DMS79 (cell line): Measurements from ENCODE around the gene ITGAL.
"Not testable (repeated sequence)": the region's sequence is repeated elsewhere in the genome, so short reads cannot be mapped to it uniquely, and the experiment has no call there.

Experiments
- DNase-seq: peaks from one replicate; lab custom pipeline; 2025; lab: John Stamatoyannopoulos, UW

ITGAL gene

DNA sequence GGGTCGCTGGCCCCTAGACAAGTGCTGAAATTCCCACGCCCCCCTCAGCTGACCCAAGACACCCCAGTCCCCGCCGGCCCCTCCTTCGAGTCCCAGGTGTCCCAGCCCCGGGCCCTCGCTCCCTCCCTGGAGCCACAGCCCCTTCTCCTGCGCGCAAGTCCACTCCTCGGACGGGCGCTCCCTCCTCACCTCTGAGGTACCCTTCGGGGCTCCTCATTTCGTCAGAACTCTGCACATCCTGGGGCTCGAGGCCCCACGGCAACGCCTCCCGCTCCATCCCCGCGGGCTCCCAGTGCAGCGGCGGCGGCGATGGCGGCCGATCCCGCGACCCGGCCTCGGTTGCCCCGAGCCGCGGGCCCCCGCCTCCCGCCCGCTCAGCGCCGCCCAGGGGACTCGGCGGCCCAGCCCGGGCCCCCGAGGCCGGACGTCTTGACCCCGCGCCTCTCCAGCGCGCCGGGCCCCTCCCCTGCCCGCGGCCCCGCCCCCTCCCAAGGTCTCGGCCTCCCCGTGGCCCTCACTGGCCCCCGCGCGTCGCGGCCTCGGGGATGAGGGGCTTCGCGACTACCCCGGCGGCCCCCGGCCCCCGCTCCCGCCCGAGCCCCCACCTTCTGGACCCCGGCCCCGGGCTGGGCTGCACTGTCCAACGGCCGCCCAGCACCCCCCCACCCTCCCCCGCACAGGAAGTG is 53.7 kb downstream of the ITGAL start, which contains the start of gene ZNF768:
Gene ZNF768 (minus strand): TSS at position 430 of the 686 bp plus-strand sequence. CDS start 153 bp downstream, at position 277.
- DNase-seq: no peak

DNA sequence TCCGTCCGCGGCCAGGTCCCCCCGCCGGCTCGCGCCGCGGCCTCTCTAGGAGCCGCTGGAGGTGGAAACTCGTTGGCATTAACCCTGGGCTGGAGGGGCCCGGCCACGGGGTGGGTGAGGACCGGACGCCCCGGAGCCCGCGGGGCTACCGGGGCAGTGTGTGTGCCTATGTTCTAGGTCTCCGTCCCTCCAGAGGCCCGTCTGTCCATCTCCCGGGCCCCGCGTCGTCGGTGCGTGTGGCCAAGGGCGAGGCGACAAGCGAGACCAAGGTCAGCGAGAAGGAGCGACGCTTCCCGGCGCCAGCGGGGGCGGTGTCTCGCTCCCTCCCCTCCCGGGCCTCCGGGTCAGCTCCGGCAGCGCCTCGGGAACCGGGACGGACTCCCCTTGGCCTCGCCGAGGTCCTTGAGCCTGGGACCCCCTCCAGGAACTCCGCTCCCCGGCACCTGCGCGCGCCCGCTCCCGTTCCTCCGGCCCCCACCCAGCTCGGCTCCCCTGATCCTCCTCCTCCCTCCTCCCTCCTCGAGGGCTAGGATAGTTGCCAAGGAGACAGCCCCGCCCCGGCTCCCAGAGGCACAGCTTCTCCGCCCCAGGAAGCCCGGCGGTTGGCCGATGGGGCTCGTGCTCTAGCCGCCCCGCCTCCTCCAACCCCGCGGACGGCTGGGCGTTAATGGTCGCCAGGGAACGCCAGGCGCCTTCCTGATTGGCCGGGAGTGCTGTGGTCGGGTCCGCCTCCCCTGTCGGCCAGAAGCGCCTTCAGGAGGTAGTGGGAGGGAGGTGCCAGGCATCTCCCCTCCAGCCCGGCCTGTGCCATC is 54.5 kb downstream of the ITGAL start:
- peak; percentile 99 for DNase-seq

DNA sequence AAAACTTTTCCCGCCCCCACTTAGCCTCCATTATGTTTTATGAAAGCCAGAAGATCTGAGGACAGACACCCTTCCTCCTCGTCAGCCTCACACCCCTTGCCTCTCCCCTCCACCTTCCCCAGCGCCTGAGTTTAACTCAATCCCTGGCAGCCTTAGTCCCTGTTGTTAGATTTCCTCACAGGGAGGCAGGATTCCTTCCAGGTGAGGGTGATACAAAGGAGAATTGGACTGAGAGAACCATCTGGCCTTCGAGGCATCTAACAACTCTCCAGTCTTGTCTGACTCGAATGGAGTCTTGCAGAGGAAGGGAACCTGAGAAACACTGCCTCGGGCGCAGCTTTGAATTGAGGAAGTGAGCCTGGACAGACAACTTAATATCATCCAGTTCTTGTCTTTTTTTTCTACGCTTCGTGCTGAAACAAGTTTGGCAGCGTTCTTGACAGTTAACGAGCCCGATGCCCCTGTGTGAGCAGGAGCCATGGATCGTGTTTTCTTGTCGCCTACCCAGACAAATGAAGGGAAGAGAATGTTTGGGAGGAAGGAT is 55.2 kb downstream of the ITGAL start:
- peak; percentile 44 for DNase-seq

DNA sequence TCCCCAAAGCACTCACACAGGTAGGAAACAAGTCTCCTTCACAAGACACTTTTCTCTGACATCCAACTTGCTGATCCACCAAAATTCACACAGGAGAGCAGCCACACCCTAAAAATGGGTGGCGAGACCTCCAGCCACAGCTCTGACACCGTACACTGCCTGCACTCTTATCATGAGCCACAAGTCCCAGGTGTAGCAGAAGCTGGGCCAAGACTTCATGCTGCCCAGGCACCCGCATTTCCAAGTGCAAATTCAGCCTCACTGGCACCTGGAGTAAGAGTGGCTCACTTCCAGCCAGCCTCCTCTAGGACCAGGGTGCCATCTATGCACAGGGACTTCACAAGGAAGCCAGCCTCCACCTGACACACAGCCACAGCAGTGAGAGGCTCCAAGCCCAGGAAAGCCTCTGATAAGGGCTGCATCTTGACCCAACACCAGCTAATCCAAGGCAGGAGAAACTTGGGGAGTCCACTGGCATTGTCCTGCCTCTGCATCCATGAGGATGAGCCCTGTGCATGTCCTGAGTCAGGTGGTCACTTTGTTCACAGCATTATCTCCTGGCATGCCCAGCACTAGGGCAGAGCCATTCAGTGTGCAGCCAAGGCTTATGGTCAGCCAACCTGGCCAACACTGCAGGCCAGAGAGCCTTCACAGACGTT is 56.4 kb downstream of the ITGAL start:
- DNase-seq: no peak

DNA sequence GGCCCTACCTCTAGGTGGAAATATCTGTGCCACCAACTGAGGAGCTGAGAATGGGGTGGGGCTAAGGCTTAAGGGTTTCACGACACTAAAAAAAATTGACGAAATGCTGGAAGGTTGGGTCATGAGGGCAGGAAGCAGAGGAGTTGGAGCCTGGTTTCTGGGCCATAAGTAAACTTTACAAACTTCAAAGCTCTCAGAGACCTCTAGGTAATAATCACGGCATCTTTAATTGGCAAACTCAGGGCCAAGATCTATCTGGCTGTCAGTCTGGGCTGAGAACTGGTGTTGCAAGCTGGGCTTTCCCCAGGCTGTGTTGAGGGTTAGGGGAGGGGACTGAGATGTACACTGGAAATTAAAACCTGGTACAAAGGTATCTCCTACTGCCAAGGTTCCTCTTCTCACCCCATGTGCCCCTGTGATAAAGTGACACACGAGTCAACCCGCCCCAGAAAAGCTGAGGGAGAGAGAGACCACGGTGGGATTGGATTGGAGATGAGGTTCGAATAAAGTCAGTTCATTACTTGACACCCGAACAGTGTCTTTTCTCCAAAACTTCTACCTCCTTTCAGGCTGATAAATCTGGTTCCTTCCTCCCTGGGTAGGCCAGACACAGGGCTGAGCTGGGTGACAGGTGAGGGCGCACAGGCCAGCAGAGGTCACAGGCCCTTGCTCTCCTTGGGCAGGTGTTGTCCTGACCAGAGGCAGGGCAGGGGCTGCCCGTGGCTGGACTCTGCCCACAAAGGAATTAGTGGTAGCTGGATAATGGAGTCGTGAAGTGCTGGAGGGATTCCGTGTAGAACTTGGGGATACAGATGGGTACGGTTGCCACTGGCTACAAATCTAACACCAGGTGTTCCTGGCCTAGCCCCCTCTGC is 57.9 kb downstream of the ITGAL start:
- DNase-seq: no peak

DNA sequence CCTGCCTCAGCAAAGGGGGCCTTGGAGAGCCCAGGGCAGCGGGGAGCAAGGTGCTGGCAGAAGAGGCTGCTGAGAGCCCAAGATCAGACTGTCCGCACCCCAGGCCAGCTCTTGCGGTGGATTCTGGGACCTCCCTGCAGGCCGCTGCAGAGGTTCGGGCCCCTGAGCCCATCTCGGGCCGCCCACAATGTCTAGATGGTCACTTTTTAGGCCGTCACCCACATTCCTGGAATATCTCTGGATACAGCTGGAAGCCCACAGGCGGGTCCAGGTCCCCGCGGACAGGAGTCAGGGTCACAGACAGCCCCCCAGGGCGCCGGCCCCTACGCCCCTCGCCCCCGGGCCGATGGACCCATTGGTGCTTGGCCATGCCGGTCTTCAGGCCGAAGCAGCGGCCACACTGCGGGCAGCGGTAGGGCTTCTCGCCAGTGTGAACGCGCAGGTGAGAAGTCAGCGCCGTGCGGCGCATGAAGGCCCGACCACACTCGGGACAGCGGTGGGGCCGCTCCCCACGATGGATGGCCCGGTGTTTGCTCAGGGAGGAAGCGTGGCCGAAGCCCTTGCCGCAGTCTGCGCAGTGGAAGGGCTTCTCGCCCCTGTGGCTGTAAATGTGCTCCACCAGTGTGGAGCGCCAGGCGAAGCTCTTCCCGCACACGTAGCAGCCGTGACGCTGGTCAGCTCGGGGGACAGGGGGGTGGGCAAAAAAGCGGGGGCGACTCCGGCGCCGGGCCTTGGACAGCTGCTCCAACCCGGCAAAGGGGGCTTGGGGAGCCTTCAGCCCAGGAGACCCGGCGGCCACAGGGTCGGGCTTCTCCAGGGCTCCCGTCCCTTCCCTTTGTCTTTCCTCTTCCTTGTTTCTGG is 60.0 kb downstream of the ITGAL start:
- DNase-seq: no peak

DNA sequence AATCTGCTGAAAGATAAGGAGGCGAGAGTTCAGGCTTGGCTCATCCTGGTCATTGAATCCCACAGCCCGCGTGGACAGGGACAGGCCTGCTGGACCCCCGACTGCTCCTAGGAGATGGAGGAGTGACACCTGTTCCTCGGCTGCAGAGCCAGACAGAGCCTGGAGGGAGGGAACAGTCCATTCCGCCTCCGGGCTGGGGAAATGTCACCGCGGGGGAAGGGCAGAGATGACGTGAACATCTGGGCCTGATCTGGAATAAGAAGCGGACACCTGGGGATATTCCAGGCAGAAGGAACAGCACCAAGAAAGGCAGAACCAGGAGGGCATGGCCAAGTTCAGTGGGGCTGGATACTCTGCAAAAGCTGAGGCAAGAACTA is 60.6 kb downstream of the ITGAL start:
- DNase-seq: no peak

DNA sequence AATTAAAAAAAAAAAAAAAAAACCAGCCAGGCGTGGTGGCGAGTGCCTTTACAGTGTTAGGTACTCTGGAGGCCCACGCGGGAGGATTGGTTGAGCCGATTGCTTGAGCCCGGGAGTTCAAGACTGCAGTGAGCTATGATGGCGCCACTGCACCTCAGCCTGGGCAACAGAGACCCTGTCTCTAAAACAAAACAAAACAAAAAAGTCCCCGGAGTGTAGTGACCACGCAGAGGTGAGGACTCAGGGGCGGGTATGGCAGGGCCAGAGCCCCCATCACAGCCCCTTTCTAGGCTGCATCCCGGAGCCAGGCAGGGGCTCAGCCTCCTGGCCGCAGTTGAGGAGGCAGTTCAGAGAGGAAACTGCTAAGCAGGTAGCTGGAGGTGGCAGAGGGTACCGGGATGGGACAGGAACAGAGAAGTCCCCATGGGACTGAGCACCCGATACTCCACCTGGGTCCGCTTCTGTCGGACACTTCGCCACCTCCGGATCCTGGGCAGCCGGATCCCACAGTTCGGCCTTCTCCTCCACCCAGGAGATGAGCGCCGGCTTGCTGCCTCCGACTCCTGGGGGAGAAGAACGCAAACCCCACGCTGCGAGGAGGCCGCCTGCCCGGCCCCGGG is 61.3 kb downstream of the ITGAL start:
- no peak for DNase-seq

DNA sequence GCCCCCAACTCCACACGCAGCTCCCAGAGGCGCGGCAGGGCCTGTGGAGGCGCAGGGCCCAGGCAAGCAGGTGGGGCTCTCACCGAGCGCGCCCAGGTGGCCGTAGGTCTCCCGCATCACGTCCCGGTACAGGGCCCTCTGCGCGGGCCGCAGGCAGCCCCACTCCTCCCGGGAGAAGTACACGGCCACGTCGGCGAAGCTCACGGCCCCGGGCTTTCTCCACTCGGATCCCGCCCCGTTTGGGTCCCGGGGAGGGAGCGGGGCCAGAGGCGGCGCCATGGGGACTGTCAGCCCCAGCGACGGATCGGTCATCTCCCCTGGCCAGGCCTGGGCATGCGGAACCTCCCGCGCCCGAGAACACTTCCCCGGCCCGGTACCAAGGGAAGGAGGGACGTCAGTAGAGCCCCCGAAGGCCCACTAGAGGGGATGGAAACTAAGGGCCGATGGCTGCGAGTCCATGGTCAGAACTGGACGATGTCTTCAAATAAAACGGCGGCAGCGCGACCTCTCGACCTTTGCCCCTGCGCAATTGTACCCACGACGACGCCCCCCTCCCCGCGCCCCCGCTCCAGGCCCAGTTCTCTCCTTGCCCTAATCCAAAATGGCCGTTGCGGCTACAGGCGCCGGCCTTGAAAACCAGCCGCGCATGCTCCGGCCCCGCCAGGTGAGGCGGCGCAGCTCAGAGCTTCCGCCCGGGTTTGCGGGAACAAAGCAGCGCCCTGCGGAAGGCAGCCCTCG is 62.0 kb downstream of the ITGAL start, which contains the start of gene ZNF747:
Gene ZNF747 (minus strand): TSS at position 491 of the 738 bp plus-strand sequence. CDS start 179 bp downstream, at position 312.
- peak; percentile 82 for DNase-seq

DNA sequence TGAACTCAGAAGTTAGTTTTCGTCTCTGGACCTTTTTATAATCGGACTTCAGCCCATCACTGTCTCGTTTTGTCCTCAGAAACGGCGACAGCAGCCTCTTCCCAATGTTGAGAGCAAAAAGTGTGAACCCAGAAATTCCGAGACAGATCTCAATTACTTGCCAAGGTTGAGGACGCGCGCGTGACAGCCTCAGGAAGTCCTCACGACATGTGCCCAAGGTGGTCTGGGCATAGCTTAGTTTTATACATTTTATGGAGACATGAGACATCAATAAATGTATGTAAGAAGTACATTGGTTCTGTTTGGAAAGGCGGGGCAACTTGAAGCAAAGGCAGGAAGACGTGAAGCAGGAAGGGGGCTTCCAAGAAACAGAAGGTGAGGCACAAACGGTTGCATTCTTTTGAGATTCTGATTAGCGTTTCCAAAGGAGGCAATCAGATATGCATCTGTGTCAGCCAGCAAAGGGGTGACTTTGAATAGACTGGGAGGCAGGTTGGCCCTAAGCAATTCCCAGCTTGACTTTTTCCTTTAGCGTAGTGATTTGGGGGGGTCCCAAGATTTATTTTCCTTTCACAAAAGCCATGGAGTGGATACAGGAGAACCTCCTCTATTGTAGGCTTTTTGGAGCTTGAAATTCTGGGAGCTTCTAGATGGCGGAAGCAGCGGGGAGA is 62.7 kb downstream of the ITGAL start:
- peak; percentile 48 for DNase-seq

DNA sequence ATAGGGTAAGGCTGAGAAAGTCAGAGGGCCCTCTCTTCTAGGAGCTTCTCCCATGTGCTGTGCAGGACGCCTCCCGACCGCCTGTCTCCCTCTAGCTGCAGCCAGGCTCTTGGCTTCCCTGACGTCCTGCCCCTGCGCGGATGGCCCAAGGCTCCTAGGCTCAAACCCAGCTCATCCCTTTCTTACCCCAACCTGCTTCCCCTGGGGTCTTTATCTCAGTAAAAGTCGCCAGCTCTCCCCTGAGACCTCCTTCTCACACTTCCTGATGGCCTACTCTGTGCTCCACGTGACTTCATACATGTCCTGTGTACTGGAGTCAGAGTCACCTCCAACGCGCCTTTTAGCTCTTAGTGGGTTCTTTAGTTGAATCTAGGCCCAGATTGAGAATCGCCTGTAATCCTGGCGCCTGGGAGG is 63.2 kb downstream of the ITGAL start:
- peak; percentile 31 for DNase-seq

DNA sequence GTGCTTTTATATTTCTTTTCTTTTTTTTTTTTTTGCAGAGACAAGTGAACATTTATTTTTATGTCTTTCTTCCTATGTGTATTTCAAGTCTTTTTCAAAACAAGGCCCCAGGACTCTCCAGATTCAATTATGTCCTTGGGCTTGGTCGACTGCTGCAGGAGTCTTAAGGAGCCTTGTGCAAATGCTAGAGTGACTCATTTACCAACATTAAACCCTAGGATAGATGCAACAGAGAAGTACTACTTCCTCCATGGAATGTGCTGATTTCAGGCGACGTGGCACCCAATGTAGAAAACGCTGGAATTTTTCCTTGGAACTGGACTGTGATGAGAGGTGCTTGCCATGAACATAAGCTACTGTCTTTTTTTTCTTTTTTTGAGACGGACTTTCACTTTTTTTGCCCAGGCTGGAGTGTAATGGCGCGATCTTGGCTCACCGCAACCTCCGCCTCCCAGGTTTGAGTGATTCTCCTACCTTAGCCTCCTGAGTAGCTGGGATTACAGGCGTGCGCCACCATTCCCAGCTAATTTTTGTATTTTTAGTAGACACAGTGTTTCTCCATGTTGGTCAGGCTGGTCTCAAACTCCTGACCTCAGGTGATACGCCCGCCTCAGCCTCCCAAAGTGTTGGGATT is 64.0 kb downstream of the ITGAL start:
- not testable (repeated sequence) for DNase-seq

DNA sequence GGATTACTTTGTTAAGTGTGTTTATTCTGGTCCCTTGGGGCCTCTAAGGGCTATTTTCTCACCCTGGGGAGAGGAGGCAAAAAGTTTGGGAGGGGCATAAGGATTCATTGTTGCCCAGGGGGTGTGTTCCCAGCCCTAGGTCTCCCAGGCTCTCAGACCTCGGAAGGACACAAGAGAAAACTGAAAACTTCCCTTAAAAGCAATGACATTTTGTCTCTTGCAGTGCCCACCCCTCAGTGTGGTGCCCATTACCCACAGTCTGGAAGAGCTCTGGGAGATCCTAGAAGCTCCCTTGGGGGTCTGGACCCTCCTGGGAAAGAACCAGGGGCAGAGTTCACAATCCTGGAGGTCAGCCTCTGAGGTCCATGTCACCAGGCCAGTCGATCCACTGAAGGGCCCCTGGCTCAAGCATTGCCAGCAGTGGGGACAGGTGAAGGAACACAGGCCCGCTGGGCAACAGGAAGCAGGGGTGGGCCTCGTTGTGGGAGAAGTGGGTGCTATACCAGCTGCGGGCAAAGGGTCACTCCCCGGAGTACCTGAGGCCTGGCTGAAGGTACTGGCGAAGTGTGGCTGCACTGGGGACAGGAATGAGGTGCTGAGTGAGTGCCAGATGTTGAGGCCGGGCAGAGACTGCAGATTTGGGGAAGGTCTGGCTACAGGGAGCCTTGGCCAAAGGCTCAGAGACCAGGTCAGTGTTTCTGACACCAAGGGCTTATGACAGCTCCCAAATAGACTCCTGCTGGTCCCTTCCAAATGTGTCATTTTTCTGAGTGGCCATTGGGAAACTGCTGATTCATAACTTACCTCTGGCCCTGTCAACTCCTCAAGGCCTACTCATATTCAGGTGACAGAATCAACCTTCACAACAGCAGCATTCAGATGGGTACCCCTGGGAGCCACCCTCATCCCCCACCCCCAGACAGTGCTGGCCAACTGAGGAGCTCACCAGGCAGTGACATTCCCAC is 66.7 kb downstream of the ITGAL start:
- no peak for DNase-seq

DNA sequence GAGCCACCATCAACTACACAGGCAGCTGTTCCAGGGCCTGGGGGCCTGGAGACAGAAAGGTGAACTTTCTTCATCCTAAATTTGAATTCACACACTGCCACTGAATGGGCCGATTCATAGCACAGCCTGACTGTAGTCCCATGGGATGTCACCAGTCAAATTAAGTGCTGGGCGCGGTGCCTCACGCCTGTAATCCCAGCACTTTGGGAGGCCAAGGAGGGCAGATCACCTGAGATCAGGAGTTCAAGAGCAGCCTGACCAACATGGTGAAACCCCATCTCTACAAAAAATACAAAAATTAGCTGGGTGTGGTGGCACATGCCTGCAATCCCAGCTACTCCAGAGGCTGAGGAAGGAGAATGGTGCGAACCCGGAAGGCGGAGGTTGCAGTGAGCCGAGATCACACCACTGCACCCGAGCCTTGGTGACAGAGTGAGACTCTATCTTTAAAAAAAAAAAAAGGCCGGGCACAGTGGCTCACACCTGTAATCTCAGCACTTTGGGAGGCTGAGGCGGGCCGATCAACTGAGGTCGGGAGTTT is 67.5 kb downstream of the ITGAL start:
- not testable (repeated sequence) for DNase-seq

DNA sequence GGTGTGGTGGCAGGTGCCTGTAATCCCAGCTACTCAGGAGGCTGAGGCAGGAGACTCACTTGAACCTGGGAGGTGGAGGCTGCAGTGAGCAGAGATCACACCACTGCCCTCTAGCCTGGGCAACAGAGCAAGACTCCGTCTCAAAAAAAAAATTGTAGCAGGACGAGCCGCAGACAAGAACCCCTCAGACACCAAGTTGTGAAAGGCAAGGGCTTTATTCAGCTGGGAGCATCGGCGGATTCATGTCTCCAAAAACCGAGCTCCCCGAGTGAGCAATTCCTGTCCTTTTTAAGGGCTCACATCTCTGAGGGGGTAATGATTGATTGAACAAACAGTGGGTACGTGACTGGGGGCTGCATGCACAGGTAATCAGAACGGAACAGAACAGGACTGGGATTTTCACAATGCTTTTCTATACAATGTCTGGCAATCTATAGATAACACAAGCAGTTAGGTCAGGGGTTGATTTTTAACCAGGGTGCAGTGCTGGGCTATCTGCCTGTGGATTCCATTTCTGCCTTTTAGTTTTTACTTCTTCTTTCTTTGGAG is 68.4 kb downstream of the ITGAL start:
- DNase-seq: not testable (repeated sequence)
